ENCODE measurements around the gene DNAJC18. TPM values are rescaled to one million over a fixed set of nuclear protein-coding genes. Genes with fewer than 3 reads are reported as not detected.
"Not testable (repeated sequence)": the region's sequence is repeated elsewhere in the genome, so short reads cannot be mapped to it uniquely, and the experiment has no call there.

The DNAJC18 gene
- 10 to 100 TPM in 1 of 2 donors, 1 to 10 TPM in 1; 6.9 to 16.7 TPM for total RNA-seq

DNA sequence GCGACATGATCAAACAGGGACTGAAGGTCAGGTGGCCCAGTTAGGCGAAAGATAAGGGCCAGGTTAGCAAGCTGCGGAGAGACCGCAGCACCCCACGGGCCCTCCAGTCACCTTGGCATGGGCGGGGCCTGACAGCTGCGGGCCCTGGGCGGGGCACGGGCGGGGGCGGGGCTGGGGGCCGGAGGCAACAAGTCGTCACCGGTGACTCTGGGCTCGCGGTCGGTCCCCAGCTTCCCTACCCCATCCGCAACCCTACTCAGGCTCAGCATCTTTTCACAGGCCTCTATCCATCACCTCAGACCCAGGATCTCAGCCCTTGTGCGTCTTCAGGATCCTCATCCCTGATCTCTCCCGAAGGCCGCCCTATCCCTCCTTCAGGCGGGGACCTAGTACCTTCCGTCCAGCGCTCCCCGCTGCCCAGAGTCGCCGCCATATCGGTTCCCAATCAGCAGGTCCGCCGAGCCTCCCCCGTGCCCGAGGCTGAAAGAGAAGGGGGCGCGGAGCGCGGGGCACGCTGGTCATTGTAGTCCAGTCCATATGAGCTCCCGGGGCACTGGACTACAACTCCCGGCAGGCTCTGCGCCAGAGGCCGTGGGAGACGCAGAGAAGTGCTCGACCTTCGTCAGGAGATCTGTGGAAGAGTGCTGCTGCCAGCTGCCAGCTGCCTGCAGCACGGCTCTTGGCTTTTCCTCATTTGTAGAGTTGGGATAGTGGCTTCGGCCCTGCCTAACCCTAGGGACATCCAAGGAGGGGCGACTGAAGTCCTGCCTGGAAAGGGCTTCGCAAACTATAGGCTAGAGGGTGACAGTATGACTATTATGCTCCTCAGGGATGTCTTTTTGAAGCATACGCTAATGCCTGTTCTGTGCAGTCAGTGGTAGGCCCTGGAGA lies at the start of gene DNAJC18:
TSS of gene DNAJC18 (minus strand) at position 513 of the 891 bp plus-strand sequence. CDS start at position 433, 80 bp downstream.
- peaks cover 4 to 12% of the 10 kb centered on the region in 2 donors for H3K4me1 ChIP-seq (ENCODE audit: control insufficient read depth in 1 of 2, low read depth in 2 of 2)

DNA sequence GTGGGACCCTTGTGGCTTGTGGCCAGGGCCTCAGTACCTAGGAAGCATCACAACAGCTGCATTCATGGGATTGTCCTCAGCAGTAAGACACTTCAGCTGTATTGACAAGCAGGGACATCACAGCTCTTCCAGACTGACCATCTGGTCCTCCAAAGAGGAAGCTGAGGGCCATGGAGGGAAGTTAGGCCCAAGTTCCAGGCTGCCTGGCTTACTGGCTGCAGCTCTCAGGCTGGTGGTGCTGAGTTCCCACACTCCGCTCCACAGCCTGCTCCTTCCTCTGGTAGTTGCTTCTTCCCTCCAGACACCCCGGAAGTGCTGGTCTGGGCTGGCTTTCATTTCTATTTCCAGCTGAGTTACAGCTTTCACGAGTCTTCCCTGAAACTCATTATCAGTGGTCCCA lies 48.9 kb upstream of the DNAJC18 start:
- Histone ChIP-seq H3K4me1 (ENCODE audit: control insufficient read depth in 1 of 2, low read depth in 2 of 2) (peaks cover 4 to 22% of the 10 kb centered on the region in 2 donors), H3K27me3 (replicated peaks; ENCODE audit: insufficient read depth) (no peaks in the 10 kb centered on the region), H3K27ac (no peak overlapping the region), H3K9me3 (no peaks in the 10 kb centered on the region), H3K36me3 (no peaks in the 10 kb centered on the region), H3K4me3 (no peak overlapping the region)
- no peak for TF ChIP-seq CTCF (IDR thresholded peaks at IDR 0.05)
- ATAC-seq (ENCODE audit: insufficient number of reproducible peaks, low FRiP score, low read depth) (no peak), DNase-seq (ENCODE audit: low spot score) (no peak)

More for the DNA sequence above, at the start of gene DNAJC18:
- Histone ChIP-seq H3K36me3 (peaks cover 4% of the 10 kb centered on the region), H3K9me3 (no peaks in the 10 kb centered on the region), H3K4me3 (peak within 1 kb of the TSS; percentile 98), H3K27me3 (replicated peaks; ENCODE audit: insufficient read depth) (no peaks in the 10 kb centered on the region), H3K27ac (peak within 1 kb of the TSS; percentile 98 to 99)
- peak; percentile 91 for DNase-seq (ENCODE audit: low spot score)
- peak; percentile 96 for ATAC-seq (ENCODE audit: insufficient number of reproducible peaks, low FRiP score, low read depth)
- no peak for TF ChIP-seq CTCF (IDR thresholded peaks at IDR 0.05)

DNA sequence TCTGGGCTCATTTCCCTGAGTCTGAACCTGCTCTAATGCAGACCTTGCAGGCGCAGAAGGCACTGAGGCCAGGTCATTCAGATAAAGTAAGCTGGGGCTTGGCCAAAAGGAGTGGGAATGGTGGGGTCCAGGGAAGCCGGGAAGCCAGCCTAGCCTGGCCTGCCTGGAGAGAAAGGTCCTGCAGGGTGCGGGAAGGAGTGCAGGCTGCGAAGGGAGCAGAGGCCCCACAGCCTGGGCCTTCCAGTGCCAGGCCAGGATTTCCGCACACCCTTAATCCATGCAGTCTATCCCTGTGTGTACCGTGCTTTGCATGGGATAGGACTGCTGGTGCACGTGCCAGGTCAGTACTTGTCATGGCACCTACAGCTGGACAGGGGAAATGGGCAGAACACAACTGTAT lies 46.9 kb upstream of the DNAJC18 start:
- no peak for ATAC-seq (ENCODE audit: insufficient number of reproducible peaks, low FRiP score, low read depth)
- Histone ChIP-seq H3K27me3 (replicated peaks; ENCODE audit: insufficient read depth) (no peaks in the 10 kb centered on the region), H3K36me3 (no peaks in the 10 kb centered on the region), H3K4me3 (no peak overlapping the region), H3K9me3 (no peaks in the 10 kb centered on the region), H3K4me1 (ENCODE audit: control insufficient read depth in 1 of 2, low read depth in 2 of 2) (peaks cover 12 to 21% of the 10 kb centered on the region in 2 donors), H3K27ac (no peak overlapping the region)
- no peak for DNase-seq (ENCODE audit: low spot score)
- no peak for TF ChIP-seq CTCF (IDR thresholded peaks at IDR 0.05)

- H3K27me3 ChIP-seq (replicated peaks; ENCODE audit: insufficient read depth); ATAC-seq (ENCODE audit: insufficient number of reproducible peaks, low FRiP score, low read depth); H3K36me3 ChIP-seq; DNase-seq (ENCODE audit: low spot score); H3K9me3 ChIP-seq: not testable (repeated sequence)
- Histone ChIP-seq H3K27ac (peak overlapping the region; percentile 94 to 100), H3K4me1 (ENCODE audit: control insufficient read depth in 1 of 2, low read depth in 2 of 2) (peaks cover 24 to 46% of the 10 kb centered on the region in 2 donors), H3K4me3 (peak overlapping the region; percentile 87)
These were observed 43.5 kb upstream of the DNAJC18 start for GRCh38 chr5:139482890-139483208.

DNA sequence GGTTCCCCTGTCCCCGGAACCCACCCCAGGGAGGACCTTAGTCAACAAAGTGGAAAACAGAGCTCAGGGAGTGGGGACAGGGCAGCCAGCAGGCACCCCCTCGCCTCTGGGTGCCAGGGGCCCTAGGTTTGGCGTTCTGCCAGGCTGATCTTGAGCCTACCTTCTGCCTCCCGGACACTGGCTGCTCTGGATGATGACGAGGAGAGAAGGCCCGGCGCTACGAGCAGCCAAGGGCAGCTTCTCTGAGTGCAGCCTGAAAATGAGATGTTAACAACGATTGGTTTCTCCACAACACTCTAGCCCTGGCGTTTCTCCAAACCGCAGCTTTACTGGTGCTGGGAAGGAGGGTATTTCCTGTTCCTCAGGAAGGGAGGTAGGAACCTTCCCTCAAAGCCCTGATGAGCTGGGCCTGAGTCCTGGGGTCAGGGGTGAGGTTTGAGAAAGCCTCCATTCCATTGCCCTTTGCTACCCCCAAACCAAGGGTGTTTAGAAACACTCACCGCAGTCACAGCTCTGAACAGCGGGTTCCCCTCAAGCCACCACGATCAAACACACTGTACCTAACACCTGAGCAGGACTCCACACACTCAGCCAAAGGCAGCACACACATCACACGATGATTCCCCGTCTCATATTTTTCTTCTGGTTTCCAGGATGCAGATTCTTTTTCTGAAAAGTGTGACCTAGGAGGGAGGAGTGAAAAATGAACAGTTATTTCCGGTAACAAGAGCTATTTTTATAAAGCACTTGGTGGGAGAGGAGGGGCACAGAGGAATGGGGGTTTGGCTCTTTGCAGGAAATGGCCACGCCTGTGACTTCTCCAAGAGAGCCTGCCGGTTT lies 42.9 kb upstream of the DNAJC18 start, which contains the start of gene STING1:
TSS of gene STING1 (minus strand) at position 709 of the 840 bp plus-strand sequence. CDS start 1,054 bp downstream, outside the sequence.
- TF ChIP-seq CTCF (IDR thresholded peaks at IDR 0.05): no peak
- peak within 1 kb of the TSS; percentile 87 for H3K4me3 ChIP-seq
- ATAC-seq (ENCODE audit: insufficient number of reproducible peaks, low FRiP score, low read depth) (peak; percentile 85), DNase-seq (ENCODE audit: low spot score) (peak; percentile 64)
- peaks cover 14% of the 10 kb centered on the region for H3K36me3 ChIP-seq
- H3K27me3 ChIP-seq (replicated peaks; ENCODE audit: insufficient read depth): no peaks in the 10 kb centered on the region
- peaks cover 24 to 46% of the 10 kb centered on the region in 2 donors for H3K4me1 ChIP-seq (ENCODE audit: control insufficient read depth in 1 of 2, low read depth in 2 of 2)
- no peaks in the 10 kb centered on the region for H3K9me3 ChIP-seq
- peak within 1 kb of the TSS; percentile 94 to 100 for H3K27ac ChIP-seq
